Activated CD4-positive, alpha-beta T cell treated with anti-CD3 and anti-CD28 coated beads for 1 hour (primary cell): ENCODE measurements around the gene CANT1.
"Not testable (repeated sequence)": the region's sequence is repeated elsewhere in the genome, so short reads cannot be mapped to it uniquely, and the experiment has no call there.

Source experiments
- DNase-seq: peaks from one replicate; pipeline ENCODE4 v3.0.0-alpha.2; 2020

CANT1 gene

DNA sequence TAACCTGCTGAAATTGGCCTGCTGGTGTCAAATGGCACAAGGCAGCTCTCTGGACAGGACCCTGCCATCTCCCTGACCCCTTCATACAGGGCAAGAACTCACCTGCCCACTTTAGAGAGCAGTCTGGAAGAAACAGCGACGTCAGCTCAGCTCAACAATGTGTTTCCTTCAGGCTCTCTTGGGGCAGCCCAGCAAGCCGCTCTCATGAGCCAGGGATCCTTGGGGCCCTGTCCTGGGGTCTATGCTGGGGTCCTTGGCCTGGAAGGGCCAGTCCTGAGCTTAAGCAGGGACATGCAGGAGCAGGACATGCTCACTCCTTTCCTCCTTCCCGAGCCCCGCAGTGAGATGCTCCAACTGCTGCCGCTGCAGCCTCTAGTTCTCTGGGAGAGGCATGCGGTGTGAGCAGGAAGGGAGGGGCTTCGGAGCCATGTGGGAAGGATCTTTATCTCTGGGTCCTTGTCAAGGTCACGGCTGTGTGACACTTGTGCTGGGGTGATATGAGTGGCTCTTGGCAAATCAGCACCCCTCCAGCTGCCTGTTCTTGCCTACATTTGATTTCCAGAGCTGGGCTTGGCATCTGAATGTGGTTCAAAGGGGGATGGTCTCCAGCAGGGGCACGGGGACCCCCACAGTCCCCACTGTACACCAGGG is 17.8 kb upstream of the CANT1 start:
- no peak for DNase-seq

DNA sequence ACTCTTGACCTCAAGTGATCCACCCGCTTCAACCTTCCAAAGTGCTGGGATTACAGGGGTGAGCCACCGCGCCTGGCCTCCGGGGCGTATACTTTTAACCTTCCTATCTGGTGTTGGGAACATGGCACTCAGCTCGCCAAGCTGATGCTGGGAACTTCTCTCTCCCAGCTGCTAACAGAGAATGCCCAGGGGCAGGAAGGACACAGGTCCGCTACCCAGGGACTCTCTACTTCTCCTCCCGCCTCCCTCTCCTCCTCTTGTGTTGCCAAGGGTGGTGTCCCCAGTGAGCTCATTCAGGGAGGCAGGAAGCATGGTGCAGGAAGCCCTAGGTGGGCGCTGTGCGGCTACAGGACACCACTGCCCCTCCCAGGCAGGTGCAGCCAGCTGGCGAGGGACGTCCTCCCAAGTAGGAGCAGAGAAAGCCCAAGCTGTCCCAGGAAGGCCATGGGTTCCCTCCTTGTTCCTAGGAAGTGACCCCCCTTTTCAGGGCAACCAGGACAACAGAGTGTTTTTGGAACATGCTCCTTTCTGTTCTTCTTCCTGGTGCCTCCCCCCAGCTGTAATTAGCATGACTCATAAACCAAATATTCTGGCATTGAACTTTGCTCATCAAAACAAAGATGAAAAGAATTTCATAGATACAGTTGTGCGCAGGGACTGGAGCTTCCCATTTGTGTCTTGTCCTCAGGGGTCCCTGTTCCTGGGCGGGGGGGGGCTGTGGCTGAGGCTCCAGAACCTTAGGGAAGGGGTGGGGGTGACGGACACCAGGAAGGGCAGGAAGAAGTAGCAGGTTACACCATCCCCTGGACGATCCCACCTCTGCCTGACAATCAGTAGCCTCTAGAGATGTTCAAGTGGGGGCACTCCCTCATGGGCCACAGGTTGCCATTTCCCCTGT is 17.1 kb upstream of the CANT1 start:
- DNase-seq: no peak

DNA sequence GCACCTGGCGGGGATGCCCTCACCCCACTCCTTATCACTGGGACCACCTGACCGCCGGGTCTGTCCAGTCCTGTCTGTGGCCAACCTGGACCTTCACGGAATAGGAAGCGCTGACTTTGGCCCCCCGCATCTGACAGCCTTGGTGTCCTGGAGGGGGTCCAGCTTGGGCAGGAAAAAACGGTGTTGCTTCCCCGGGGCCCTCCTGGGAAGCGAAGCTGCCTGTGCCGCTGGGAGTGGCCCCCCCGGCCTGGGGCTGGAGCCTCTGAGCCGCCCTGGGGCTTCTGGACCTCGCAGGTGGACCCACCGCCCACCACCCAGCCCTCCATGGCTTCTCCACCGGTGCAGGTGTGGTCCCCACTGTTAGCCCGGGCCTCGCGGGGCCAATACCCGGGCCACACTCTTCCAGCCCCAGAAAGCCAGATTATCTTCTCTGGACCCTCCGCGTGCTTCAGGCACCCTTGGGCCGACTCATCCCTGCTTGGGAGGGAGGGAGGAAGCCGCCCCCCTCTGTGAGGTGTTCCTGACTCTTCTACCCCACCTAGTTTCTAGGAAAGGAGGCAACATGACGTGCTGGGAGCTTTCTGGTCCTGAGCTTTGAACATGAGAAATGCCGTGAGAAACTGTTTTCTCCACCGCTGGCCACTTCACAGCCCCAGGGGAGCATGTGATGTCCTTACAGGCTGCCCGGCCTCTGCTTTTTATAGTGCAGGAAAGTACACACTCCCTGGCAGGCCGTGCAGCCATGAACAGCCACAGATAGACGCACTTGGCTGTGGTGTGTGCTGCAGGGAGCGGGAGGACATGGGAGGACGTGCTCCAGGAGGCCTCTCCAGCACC is 15.6 kb upstream of the CANT1 start:
- DNase-seq: no peak

DNA sequence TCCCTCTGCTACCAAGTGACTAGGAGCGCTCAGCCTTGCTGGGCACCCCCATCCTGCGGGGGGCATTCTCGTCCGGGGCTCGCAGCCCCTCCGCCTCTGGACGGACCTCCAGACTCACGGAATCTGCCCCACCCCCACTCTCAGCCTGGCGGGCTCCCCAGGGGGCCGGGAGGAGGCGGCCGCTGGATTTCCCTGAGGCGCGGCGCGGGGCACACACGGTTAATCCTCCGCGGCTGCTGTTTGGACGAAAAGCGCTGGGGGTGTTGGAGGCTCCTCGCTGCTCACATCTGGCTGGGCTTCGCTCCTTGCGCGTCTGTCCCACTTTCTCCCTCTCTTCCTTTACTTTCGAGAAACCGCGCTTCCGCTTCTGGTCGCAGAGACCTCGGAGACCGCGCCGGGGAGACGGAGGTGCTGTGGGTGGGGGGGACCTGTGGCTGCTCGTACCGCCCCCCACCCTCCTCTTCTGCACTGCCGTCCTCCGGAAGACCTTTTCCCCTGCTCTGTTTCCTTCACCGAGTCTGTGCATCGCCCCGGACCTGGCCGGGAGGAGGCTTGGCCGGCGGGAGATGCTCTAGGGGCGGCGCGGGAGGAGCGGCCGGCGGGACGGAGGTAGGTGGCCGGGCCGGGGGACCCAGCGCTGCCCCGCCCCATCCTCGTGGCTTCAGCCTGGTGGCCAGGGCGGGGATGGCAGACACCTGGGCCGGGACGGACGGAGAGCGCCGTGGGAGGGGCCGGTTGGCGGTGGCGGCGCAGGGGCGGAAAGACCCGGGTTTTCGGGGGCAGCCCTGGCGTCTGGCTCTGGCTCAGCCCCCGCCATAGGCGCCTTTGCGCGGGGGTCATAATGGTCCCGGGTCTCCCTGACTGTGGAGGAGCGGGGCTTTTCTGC is 14.6 kb upstream of the CANT1 start, which contains the start of gene C1QTNF1:
C1QTNF1 (plus strand) TSS at position 284 of the 886 bp plus-strand sequence. CDS start 19,800 bp downstream, outside the sequence.
- no peak for DNase-seq

DNA sequence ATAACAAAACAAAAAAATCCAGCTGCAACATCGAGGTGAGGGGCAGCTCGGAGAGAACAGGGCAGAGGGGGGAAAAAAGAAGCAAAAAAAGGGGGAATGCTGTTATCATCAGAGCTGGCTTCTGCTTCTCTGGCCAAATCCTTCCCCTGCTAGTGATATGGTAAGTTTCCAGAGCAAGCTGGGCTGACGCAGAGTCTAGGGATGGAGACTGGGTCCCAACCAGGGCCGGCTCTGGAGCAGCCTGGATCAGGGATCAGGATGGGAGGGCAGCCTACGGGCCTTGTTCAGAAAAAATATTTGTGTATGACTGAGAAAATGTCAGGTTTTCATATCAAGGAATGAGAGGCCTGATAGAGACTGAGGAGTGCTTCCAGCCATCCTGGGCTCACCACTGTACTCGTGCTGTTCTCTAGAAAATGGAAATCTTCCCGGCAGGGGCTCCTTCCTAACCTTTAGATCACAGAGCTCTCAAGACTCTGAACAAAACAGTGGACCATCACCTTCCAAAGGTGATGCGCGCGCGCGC is 13.7 kb upstream of the CANT1 start:
- DNase-seq: no peak

DNA sequence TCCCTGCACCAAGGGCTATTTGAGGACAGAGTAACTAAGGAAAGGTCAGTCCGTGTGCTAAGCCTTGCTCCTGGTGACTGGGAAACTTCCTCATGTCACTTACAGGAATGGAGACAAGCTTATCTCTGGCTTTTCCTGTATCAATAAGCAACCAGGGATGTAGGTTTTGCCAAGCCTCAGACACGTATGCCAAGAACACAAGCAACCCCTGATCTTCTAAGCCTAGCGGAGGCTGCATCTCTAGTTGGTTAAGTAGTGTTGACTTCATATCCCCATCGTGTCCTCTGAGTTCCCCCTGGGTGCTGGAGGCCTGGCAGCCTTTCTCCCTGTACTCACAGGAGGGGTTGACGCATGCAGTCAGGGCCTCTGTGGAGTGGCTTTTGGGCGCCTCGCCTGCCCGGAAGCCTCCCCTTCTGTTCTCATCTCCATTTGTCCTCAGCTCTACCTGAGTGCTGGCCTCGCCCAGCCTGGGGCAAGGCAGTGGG is 13.0 kb upstream of the CANT1 start:
- no peak for DNase-seq

DNA sequence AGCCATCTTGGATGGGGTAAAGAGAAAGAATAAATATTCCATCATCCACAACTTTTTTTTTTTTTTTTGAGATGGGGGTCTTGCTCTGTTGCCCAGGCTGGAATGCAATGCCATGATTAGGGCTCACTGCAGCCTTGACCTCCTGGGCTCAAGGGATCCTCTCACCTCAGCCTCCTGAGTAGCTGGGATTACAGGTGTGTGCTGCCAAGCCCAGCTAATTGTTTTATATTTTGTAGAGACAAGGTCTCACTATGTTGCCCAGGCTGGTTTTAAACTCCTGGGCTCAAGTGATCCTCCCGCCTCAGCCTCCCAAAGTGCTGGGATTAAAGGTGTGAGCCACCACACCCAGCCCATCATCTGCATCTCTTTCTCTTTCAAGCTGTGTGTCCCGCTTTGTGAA is 12.4 kb upstream of the CANT1 start:
- not testable (repeated sequence) for DNase-seq

DNA sequence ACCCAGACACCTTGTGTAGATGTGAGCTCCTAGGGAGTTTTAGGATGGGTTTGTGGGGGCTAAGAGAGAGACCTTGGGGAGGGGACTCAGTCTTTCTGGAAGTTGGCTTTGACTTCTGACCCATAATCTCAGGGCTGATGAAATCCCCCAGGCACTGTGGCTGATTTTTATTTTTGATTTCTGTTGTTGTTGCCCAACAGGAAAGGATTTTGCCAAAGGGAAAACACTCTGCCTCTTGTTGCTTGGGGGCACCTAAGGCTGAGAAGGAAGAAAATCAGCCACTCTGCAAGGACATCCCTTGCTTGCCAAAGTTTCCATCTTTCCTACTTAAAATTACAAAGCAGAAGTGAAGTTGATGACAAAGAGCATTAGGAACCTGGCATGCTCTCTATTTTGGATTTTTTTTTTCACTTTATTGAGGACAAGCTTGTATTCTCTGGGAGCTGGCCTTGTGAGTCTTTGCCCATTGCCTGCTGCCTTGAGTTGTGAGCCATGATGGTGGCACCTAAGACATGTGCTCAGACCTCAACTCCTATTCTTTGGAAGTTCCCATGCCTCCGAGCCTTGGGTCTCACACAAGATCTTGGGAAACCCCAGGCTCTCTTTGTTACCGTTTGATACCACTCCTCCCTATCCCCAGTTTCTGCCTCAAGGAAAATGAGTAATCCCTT is 11.2 kb upstream of the CANT1 start:
- DNase-seq: no peak

DNA sequence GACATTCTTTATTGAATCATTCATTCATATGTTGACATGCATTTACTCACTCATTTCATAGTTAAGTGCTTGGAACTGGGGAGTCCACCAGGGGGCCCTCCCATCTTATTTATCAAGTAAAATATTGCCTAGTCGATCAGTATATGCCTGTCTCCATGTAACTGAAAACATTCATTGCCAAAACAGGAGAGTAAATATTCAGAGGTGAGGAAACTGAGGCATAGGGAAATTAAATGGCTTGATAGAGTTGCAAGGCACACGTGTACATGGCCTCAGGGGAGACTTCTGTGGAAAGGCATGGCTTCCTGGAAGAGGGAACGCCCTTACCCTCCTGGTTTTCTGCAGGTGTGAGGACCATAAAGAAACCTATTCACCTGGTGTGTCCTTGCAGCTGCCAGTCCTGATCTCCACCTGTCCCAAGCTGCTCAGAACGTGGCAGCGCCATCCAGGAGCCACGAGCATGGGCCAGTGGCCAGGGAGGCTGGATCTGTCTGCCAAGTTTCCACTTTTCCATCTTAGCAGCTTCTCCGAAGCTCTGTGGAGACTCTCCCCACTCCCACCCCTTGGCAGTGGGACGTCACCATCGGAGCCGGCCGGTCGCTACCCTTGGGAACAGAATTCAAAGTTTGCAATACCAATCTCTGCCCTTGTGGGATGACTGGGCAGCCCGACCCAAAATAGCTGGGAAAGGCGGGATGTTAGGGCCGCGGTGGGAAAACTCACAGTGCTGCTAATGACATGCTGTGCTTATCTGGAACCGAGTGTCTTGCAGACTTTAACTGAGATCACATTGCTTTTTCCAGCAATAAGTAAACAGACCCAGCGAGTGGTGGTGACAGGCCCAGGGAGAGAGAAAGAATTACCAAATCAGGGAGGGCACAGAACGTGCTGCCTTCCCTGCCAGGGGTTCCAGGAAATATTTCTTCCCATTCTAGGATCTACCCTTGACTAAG is 10.3 kb upstream of the CANT1 start:
- DNase-seq: no peak

GRCh38 chr17:79019261-79019631 is 9.7 kb upstream of the CANT1 start:
- no peak for DNase-seq

- DNase-seq: no peak
These were observed 8.8 kb upstream of the CANT1 start for GRCh38 chr17:79018370-79018695.

DNA sequence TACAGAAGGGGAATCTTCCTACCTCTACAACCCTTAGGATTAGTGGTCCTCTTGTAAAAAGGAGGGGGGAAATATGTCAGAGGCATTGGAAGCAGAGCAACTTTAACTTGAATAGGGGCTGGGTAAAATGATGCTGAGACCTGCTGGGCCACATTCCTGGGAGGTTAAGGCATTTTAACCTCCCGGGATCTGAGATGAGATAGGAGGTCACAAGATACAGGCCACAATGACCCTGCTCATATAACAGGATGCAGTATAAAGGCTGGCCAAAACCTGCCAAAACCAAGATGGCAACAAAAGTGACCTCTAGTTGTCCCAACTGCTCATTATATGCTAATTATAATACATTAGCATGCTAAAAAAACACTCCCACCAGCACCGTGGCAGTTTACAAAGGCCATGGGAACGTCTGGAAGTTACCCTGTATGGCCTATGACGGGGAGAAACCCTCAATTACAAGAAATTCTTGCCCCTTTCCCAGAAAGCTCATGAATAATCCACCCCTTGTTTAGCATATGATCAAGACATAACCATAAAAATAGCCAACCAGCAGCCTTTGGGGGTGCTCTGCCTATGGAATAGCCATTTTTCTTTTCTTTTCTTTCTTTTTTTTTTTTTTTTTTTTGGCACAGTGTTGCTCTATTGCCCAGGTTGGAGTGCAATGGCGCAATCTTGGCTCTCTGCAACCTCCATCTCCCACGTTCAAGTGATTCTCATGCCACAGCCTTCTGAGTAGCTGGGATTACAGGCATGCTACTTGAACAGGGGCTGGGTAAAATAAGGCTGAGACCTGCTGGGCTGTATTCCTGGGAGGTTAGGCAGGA is 8.2 kb upstream of the CANT1 start:
- no peak for DNase-seq

DNA sequence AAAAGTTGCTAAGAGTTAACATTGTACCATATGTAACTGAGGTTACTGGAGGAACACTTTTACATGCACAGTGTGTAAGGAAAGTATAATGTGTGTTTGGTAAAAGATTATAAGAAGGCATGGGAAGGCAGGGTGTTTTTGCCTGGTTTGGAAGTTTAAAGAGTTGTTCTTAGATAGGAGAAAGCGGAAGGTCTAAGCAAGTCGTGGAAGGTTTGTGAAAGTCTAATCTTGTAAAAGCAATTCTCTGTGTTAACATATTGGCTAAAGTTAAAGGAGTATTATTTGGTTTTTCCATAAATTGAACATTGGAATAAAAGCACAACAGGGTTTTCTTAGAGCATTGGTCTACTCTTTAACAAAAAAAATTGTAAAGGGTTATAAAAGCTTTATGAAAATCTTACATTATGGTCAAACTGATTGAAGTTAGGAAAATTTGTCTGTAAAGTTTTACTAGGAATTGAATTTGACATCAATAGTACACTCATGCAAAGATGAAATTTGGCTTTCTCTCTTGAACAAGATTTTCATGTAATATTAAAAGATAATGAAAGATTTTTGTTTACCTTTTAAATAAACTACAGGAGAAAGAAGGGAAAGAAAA is 4.7 kb upstream of the CANT1 start:
- no peak for DNase-seq

DNA sequence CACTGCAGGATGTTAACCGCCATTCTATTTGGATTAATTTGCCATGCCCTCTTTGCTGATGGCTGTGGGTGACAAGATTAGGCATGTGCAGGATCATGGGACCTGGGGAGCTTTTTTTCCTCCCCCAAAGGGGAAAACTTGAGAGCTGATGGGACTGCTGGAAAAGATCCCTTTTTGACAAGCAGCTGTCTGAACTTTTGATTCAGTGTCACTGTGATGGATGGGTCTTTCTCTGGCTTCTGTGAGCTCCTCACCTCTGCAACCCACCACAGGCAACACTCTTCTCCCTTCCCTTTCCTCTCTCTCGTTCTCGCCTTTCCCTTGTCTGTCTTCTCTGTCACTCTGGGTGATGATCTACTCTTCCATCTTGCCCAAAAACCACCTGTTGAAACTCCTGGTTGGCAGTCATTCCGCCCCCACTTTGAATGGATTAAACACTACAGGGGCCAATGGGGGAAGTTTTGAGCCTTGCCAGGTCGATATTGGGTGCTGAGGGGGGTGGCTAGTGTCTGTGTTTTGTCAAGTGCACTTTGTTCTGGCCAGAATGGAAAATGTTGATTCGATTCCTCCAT is 3.1 kb upstream of the CANT1 start:
- no peak for DNase-seq

- DNase-seq: no peak
These were observed 2.0 kb upstream of the CANT1 start for GRCh38 chr17:79011451-79012147.

GRCh38 chr17:79010304-79010646 is 711 bp upstream of the CANT1 start:
- DNase-seq: no peak

DNA sequence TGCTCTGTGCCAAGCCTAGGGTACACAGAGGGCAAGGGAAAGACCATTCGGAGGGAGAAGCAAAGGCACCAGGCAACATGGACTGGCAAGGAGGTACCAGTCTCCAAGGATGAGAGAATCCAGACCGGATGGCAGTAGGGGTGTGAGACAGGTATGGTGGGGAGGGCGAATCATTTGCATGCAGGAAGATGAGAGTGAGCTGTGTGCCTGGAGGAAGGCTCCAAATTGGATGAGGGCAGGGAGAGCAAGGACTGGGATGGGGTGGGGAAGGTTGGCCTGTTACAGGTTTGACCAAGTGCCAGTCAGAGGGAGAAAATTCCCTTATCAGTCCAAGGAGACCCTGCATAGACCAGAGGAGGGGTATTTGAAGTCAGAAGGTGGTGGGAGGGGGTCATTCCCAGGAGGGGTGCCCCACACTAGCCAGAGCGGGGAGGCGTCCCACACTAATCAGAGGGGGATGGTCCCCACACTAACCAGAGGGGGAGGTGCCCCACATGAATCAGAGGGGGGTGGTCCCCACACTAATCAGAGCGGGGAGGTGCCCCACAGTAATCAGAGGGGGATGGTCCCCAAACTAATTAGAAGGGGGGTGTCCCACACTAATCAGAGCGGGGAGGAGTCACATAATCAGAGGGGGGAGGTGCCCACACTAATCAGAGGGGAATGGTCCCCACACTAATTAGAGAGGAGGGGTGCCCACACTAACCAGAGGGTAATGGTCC is 737 bp downstream of the CANT1 start:
- no peak for DNase-seq
